Peyer's patch (tissue), 4 donors: ENCODE measurements around the gene CPSF4.

Experiments
- POLR2A ChIP-seq, 2 donors: fragments of 450-650 bp; IDR thresholded peaks; one replicate each; pipeline ENCODE4 v1.5.1; 2017; ENCODE audit warnings: antibody characterized with exemption in 2 of 2, mild to moderate bottlenecking in 2 of 2, moderate library complexity in 2 of 2
- TF ChIP-seq, protein P1 (sequence below), 6 experiments: fragments of 450-650 bp in 4 of 6; fragments of 200-600 bp in 2 of 6; sonication (generic) in 1 of 6; IDR thresholded peaks; one replicate each; pipeline ENCODE4 v1.5.1; 2017 to 2019; ENCODE audit warnings: antibody characterized with exemption in 6 of 6, mild to moderate bottlenecking in 3 of 6, moderate library complexity in 1 of 6

DNA sequence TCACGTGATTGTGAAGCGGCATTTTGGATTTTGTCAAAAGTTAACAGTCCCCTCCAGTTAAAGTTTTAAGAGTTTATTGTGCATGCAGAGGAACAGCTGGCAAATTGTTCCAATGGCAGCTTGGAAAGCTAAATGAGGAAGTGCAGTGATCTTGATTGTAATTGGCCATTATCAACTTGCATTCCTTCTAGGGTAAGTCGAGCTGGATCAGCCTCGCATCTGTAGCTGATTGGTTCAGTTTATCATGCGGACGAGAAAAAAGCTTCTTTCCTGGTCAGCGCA lies 34.5 kb downstream of the CPSF4 start:
- TF ChIP-seq, protein P1, sequence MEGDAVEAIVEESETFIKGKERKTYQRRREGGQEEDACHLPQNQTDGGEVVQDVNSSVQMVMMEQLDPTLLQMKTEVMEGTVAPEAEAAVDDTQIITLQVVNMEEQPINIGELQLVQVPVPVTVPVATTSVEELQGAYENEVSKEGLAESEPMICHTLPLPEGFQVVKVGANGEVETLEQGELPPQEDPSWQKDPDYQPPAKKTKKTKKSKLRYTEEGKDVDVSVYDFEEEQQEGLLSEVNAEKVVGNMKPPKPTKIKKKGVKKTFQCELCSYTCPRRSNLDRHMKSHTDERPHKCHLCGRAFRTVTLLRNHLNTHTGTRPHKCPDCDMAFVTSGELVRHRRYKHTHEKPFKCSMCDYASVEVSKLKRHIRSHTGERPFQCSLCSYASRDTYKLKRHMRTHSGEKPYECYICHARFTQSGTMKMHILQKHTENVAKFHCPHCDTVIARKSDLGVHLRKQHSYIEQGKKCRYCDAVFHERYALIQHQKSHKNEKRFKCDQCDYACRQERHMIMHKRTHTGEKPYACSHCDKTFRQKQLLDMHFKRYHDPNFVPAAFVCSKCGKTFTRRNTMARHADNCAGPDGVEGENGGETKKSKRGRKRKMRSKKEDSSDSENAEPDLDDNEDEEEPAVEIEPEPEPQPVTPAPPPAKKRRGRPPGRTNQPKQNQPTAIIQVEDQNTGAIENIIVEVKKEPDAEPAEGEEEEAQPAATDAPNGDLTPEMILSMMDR (IDR thresholded peaks at IDR 0.05), result no peak
- TF ChIP-seq POLR2A (IDR thresholded peaks at IDR 0.05), result no peak
